ENCODE data around the gene PRR23E.

The PRR23E gene

GRCh38 chr3:127192576-127193232 lies at the start of gene PRR23E:
Gene PRR23E (plus strand): TSS chr3:127193131. CDS start chr3:127196686, 3,555 bp downstream.
- no peaks in the 10 kb centered on the region for H3K36me3 ChIP-seq (replicated peaks)
- H3K27ac ChIP-seq = no peak within 1 kb of the TSS
- in situ Hi-C loops (cut with HindIII; ENCODE audit: low pct_ligation_motif_present, low sequenced_read_pairs) = no loop called here
- H3K27me3 ChIP-seq (replicated peaks) = no peaks in the 10 kb centered on the region
- TF ChIP-seq CTCF (IDR thresholded peaks at IDR 0.05; ENCODE audit: low read depth, low read length, missing control alignments) = no peak
- no peak for DNase-seq
- H3K4me3 ChIP-seq (ENCODE audit: low read depth, low read length) = no peak within 1 kb of the TSS

GRCh38 chr3:127143172-127143571 lies 49.8 kb upstream of the PRR23E start:
- H3K27ac ChIP-seq = no peak overlapping the region
- no peak overlapping the region for H3K4me3 ChIP-seq (ENCODE audit: low read depth, low read length)
- no peak for DNase-seq
- no peaks in the 10 kb centered on the region for H3K27me3 ChIP-seq (replicated peaks)
- no peaks in the 10 kb centered on the region for H3K36me3 ChIP-seq (replicated peaks)
- in situ Hi-C loops (cut with HindIII; ENCODE audit: low pct_ligation_motif_present, low sequenced_read_pairs) = no loop called here
- TF ChIP-seq CTCF (IDR thresholded peaks at IDR 0.05; ENCODE audit: low read depth, low read length, missing control alignments) = no peak

- no peak overlapping the region for H3K27ac ChIP-seq
- in situ Hi-C loops (cut with HindIII; ENCODE audit: low pct_ligation_motif_present, low sequenced_read_pairs) = no loop called here
- no peaks in the 10 kb centered on the region for H3K27me3 ChIP-seq (replicated peaks)
- DNase-seq = no peak
- no peak for TF ChIP-seq CTCF (IDR thresholded peaks at IDR 0.05; ENCODE audit: low read depth, low read length, missing control alignments)
- H3K36me3 ChIP-seq (replicated peaks) = no peaks in the 10 kb centered on the region
- H3K4me3 ChIP-seq (ENCODE audit: low read depth, low read length) = no peak overlapping the region
These were observed 48.3 kb upstream of the PRR23E start for GRCh38 chr3:127144631-127145030.

GRCh38 chr3:127145266-127145665 lies 47.7 kb upstream of the PRR23E start:
- H3K36me3 ChIP-seq (replicated peaks) = no peaks in the 10 kb centered on the region
- no peak overlapping the region for H3K27ac ChIP-seq
- in situ Hi-C loops (cut with HindIII; ENCODE audit: low pct_ligation_motif_present, low sequenced_read_pairs) = no loop called here
- DNase-seq = no peak
- no peak for TF ChIP-seq CTCF (IDR thresholded peaks at IDR 0.05; ENCODE audit: low read depth, low read length, missing control alignments)
- H3K4me3 ChIP-seq (ENCODE audit: low read depth, low read length) = no peak overlapping the region
- H3K27me3 ChIP-seq (replicated peaks) = no peaks in the 10 kb centered on the region

- TF ChIP-seq CTCF (IDR thresholded peaks at IDR 0.05; ENCODE audit: low read depth, low read length, missing control alignments) = no peak
- no peak for DNase-seq
- Histone ChIP-seq H3K27me3 (replicated peaks) (no peaks in the 10 kb centered on the region), H3K36me3 (replicated peaks) (no peaks in the 10 kb centered on the region), H3K27ac (no peak overlapping the region), H3K4me3 (ENCODE audit: low read depth, low read length) (no peak overlapping the region)
- in situ Hi-C loops (cut with HindIII; ENCODE audit: low pct_ligation_motif_present, low sequenced_read_pairs) = no loop called here
These were observed 45.5 kb upstream of the PRR23E start for GRCh38 chr3:127147291-127147885.
